H1 (cell line): ENCODE data around the gene ALDOC. TPM values are rescaled to one million over a fixed set of nuclear protein-coding genes. Genes with fewer than 3 reads are reported as not detected.

Source experiments
- BRCA1 ChIP-seq: IDR thresholded peaks from 2 replicates; pipeline ENCODE4 v1.6.1; 2012; ENCODE audit warnings: low read depth, low read length, improper control_type of control experiment
- CHD7 ChIP-seq: fragments of 300-600 bp; sonication (generic); IDR thresholded peaks from 2 replicates; pipeline ENCODE4 v1.7.1; 2012; ENCODE audit warnings: low read length, moderate library complexity, mild to moderate bottlenecking, inconsistent platforms; ENCODE audit not compliant: insufficient replicate concordance
- CREB1 ChIP-seq: IDR thresholded peaks from 2 replicates; pipeline ENCODE4 v1.6.1; 2012; ENCODE audit warnings: inconsistent platforms
- CTBP2 ChIP-seq: IDR thresholded peaks from 2 replicates; pipeline ENCODE4 v1.7.0; 2011; ENCODE audit warnings: borderline replicate concordance, mild to moderate bottlenecking, moderate library complexity, mixed read lengths, low read length; ENCODE audit not compliant: insufficient read depth, insufficient read length
- EZH2 ChIP-seq: fragments of 200-600 bp; sonication (generic); IDR thresholded peaks from 2 replicates; pipeline ENCODE4 v1.7.1; 2012; ENCODE audit warnings: low read depth, mild to moderate bottlenecking, moderate library complexity, low read length, inconsistent platforms; ENCODE audit not compliant: severe bottlenecking
- RBBP5 ChIP-seq: IDR thresholded peaks from 2 replicates; pipeline ENCODE4 v1.7.1; 2012; ENCODE audit warnings: low read depth, mild to moderate bottlenecking, inconsistent platforms, low read length, moderate library complexity, borderline replicate concordance
- SUZ12 ChIP-seq: fragments of 200-600 bp; sonication (generic); IDR thresholded peaks from 2 replicates; pipeline ENCODE4 v1.6.1; 2012; ENCODE audit warnings: mild to moderate bottlenecking, inconsistent platforms, low read length, moderate library complexity, mixed read lengths
- polyA plus RNA-seq, 7 experiments: library from polyadenylated mRNA; depleted of rRNA in 3 of 7; stranded (reverse) in 5 of 7; unstranded in 2 of 7; fragments of >200 nt in 5 of 7; fragments of 200-250 nt in 2 of 7; gene quantifications; 1 replicate in 5 of 7; 2 replicates in 1 of 7; 4 replicates in 1 of 7; pipeline versions ENCODE4 v1.2.1 to v1.2.3, GENCODE V29; 2011 to 2013; ENCODE audit warnings: missing spikeins in 2 of 7, mixed read lengths in 2 of 7
- total RNA-seq: library from RNA; stranded (reverse); fragmentation: NEBNext Ultra II Directional; extraction: Animal tissue kit (Norgen Biotek cat#: 25700); gene quantifications from 2 replicates; pipeline ENCODE4 v1.2.1, GENCODE V29; 2021

ALDOC gene
- total and polyA plus RNA-seq, 2 of the 8 experiments (the other 6 are each of a cell fraction or from before 2014, with no cell fraction given): 51.6 to 103 TPM

- TF ChIP-seq CHD7 (no peak), SUZ12 (no peak), CREB1 (no peak), BRCA1 (no peak), CTBP2 (no peak), EZH2 (no peak), RBBP5 (no peak)
Observed at GRCh38 chr17:28613931-28614381, 37.3 kb upstream of the ALDOC start, which contains the start of gene RSKR (continued).
